Mesenchymal stem cell (in vitro differentiated cells and primary cell): ENCODE measurements around the gene HAUS6.

Experiments used
- DNase-seq: peaks from one replicate; pipeline ENCODE4 v3.0.0-alpha.2; 2013
- H2AFZ ChIP-seq: one replicate; pipeline ENCODE4 v1.6.1; 2013; ENCODE audit warnings: low read depth, mild to moderate bottlenecking, control low read depth, inconsistent platforms, low read length, moderate library complexity
- H2AK5ac ChIP-seq: 2 replicates; pipeline ENCODE4 v1.6.1; 2013; ENCODE audit warnings: low read length, moderate library complexity, mild to moderate bottlenecking, inconsistent platforms; ENCODE audit not compliant: severe bottlenecking
- H2BK120ac ChIP-seq: one replicate; pipeline ENCODE4 v1.6.1; 2013; ENCODE audit warnings: low read depth, mild to moderate bottlenecking, inconsistent platforms, low read length, moderate library complexity
- H2BK12ac ChIP-seq, 2 experiments: one replicate each; pipeline ENCODE4 v1.6.1; 2013; ENCODE audit warnings: inconsistent platforms in 2 of 2, low read length in 2 of 2, mild to moderate bottlenecking in 2 of 2, moderate library complexity in 2 of 2, control low read depth in 1 of 2
- H2BK15ac ChIP-seq: one replicate; pipeline ENCODE4 v1.6.1; 2013; ENCODE audit warnings: mild to moderate bottlenecking, low read depth, inconsistent platforms; ENCODE audit not compliant: poor library complexity, severe bottlenecking
- H2BK5ac ChIP-seq: 2 replicates; pipeline ENCODE4 v1.6.1; 2013; ENCODE audit warnings: low read depth, mild to moderate bottlenecking, low read length, control low read depth, inconsistent platforms; ENCODE audit not compliant: poor library complexity, severe bottlenecking
- H3K14ac ChIP-seq, 2 experiments: one replicate each; pipeline ENCODE4 v1.6.1; 2013; ENCODE audit warnings: inconsistent platforms in 2 of 2, low read length in 2 of 2, control low read depth in 1 of 2, mild to moderate bottlenecking in 1 of 2, moderate library complexity in 1 of 2
- H3K18ac ChIP-seq, 2 experiments: one replicate each; pipeline ENCODE4 v1.6.1; 2013; ENCODE audit warnings: inconsistent platforms in 2 of 2, low read length in 2 of 2, control low read depth in 1 of 2, low read depth in 1 of 2, mild to moderate bottlenecking in 1 of 2
- H3K23ac ChIP-seq, 2 experiments: one replicate each; pipeline ENCODE4 v1.6.1; 2013; ENCODE audit warnings: inconsistent platforms in 2 of 2, low read length in 2 of 2, mild to moderate bottlenecking in 2 of 2, moderate library complexity in 2 of 2, control low read depth in 1 of 2
- H3K27ac ChIP-seq: 2 replicates; pipeline ENCODE4 v1.5.1; 2013; ENCODE audit warnings: mild to moderate bottlenecking, moderate library complexity, low read length, control low read depth, inconsistent platforms; ENCODE audit not compliant: poor library complexity, severe bottlenecking
- H3K27me3 ChIP-seq, 2 experiments: 2 replicates each; pipeline versions ENCODE4 v1.6.1 to v1.7.0; 2013; ENCODE audit warnings: low read length in 2 of 2, mild to moderate bottlenecking in 2 of 2, moderate library complexity in 2 of 2, control low read depth in 1 of 2, inconsistent platforms in 1 of 2; ENCODE audit not compliant: control insufficient read depth in 1 of 2, insufficient read depth in 1 of 2
- H3K36me3 ChIP-seq, 2 experiments: 2 replicates each; pipeline versions ENCODE4 v1.6.1 to v1.7.0; 2013; ENCODE audit warnings: low read length in 2 of 2, control low read depth in 1 of 2, inconsistent platforms in 1 of 2, low read depth in 1 of 2, mild to moderate bottlenecking in 1 of 2; ENCODE audit not compliant: insufficient read depth in 2 of 2, control insufficient read depth in 1 of 2
- H3K4ac ChIP-seq, 2 experiments: one replicate each; pipeline ENCODE4 v1.6.1; 2013; ENCODE audit warnings: inconsistent platforms in 2 of 2, low read length in 2 of 2, mild to moderate bottlenecking in 2 of 2, moderate library complexity in 2 of 2, control low read depth in 1 of 2, low read depth in 1 of 2
- H3K4me1 ChIP-seq: 2 replicates; pipeline ENCODE4 v1.6.1; 2013; ENCODE audit warnings: low read depth, low read length, control low read depth; ENCODE audit not compliant: control insufficient read depth, insufficient read depth
- H3K4me2 ChIP-seq: 2 replicates; pipeline ENCODE4 v1.6.1; 2013; ENCODE audit warnings: low read length, mild to moderate bottlenecking, inconsistent platforms; ENCODE audit not compliant: poor library complexity, severe bottlenecking
- H3K4me3 ChIP-seq, 2 experiments: 2 replicates each; pipeline versions ENCODE4 v1.5.1 to v1.7.0; 2013; ENCODE audit warnings: low read length in 2 of 2, mild to moderate bottlenecking in 2 of 2, control low read depth in 1 of 2, low read depth in 1 of 2; ENCODE audit not compliant: insufficient read depth in 1 of 2
- H3K79me1 ChIP-seq: replicated peaks from 2 replicates; pipeline ENCODE4 v1.6.1; 2013; ENCODE audit warnings: mild to moderate bottlenecking, control low read depth, low read length, inconsistent platforms; ENCODE audit not compliant: poor library complexity, severe bottlenecking
- H3K9ac ChIP-seq: 2 replicates; pipeline ENCODE4 v1.7.0; 2013; ENCODE audit warnings: mild to moderate bottlenecking, low read length, moderate library complexity
- H3K9me3 ChIP-seq: 2 replicates; pipeline ENCODE4 v1.7.0; 2013; ENCODE audit warnings: mild to moderate bottlenecking, low read length; ENCODE audit not compliant: control insufficient read depth
- H4K8ac ChIP-seq: one replicate; pipeline ENCODE4 v1.6.1; 2013; ENCODE audit warnings: inconsistent platforms, mild to moderate bottlenecking, low read length, moderate library complexity
- H4K91ac ChIP-seq: one replicate; pipeline ENCODE4 v1.6.1; 2013; ENCODE audit warnings: mild to moderate bottlenecking, low read length, inconsistent platforms
- WGBS: methylation state at CpG from one replicate; pipeline ENCODE4 v1.1.7; 2013; ENCODE audit warnings: mixed read lengths; 5-methylcytosine and 5-hydroxymethylcytosine counted together

Gene HAUS6

GRCh38 chr9:19108038-19108437, 5.3 kb upstream of the HAUS6 start:
- Histone ChIP-seq H3K4me2 (no peak overlapping the region), H2AK5ac (no peak overlapping the region), H3K4ac (no peak overlapping the region), H3K9ac (no peak overlapping the region), H2BK5ac (no peak overlapping the region), H2BK120ac (no peak overlapping the region), H3K36me3 (peaks cover 0 to 23% of the 10 kb centered on the region in 2 experiments), H2BK12ac (no peak overlapping the region), H3K14ac (no peak overlapping the region), H3K4me3 (no peak overlapping the region), H2BK15ac (no peak overlapping the region), H3K9me3 (no peaks in the 10 kb centered on the region), H3K23ac (no peak overlapping the region), H3K4me1 (peaks cover 2% of the 10 kb centered on the region), H3K18ac (no peak overlapping the region), H3K27me3 (no peaks in the 10 kb centered on the region), H3K79me1 (no peaks in the 10 kb centered on the region), H4K8ac (no peak overlapping the region), H2AFZ (no peak overlapping the region), H4K91ac (no peak overlapping the region), H3K27ac (no peak overlapping the region)
- DNase-seq = no peak

DNA sequence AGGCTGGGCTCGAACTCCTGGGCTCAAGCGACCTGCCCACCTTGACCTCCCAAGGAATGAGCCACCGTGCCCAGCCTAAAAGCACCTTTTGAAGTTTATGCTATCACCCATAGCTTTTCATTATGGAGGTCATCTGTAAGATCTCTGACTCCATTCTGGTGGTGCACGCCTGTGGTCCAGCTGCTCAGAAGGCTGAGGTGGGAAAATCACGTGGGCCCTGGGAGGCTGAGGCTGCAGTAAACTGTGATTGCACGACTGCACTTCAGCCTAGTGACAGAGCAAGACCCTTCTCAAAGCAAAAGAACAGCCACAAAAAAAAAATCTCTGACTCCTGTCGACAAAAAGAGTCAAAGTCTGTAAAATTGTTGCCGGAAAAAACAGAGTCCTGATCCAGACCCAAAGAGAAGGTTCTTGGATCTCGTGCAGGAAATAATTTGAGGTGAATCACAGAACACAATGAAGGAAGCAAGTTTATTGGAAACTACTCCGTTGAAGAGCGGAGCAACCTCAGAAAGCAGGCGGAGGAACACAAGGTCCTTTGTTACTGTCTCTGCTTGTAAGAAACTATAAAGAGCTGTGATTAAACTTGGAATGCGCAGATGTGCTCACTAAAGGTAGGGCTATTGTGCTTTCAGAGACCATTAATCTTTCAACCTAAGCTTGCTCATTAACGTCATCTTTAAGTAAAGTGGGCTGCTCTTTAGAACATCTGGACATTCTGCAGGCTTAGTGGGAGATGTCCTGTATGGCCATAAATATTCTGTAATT, 2.0 kb upstream of the HAUS6 start:
- Histone ChIP-seq H4K8ac (no peak overlapping the region), H3K27ac (no peak overlapping the region), H3K14ac (no peak overlapping the region), H4K91ac (no peak overlapping the region), H3K27me3 (no peaks in the 10 kb centered on the region), H2BK12ac (no peak overlapping the region), H3K18ac (no peak overlapping the region), H3K4me2 (no peak overlapping the region), H3K36me3 (peaks cover 0 to 12% of the 10 kb centered on the region in 2 experiments), H3K4me3 (no peak overlapping the region), H3K4ac (peak overlapping the region in 1 of 2 experiments; percentile 15), H2BK15ac (no peak overlapping the region), H3K9ac (peak overlapping the region; percentile 60), H2BK120ac (no peak overlapping the region), H3K79me1 (peaks cover 1% of the 10 kb centered on the region), H2BK5ac (no peak overlapping the region), H3K4me1 (peaks cover 5% of the 10 kb centered on the region), H2AFZ (no peak overlapping the region), H3K9me3 (no peaks in the 10 kb centered on the region), H2AK5ac (no peak overlapping the region), H3K23ac (no peak overlapping the region)
- no peak for DNase-seq
- WGBS = 72% methylated on average over 13 of the region's 14 CpGs

- no peak overlapping the region for H2AK5ac ChIP-seq
- no peak overlapping the region for H4K8ac ChIP-seq
- H3K23ac ChIP-seq = no peak overlapping the region
- no peak overlapping the region for H4K91ac ChIP-seq
- peak overlapping the region; percentile 86 for H2AFZ ChIP-seq
- no peak overlapping the region for H2BK15ac ChIP-seq
- H2BK12ac ChIP-seq = no peak overlapping the region
- peak; percentile 48 for DNase-seq
- H3K14ac ChIP-seq = peak overlapping the region in 1 of 2 experiments; percentile 36
- no peak overlapping the region for H2BK120ac ChIP-seq
- under 1% methylated on average over 21 of the region's 21 CpGs for WGBS
- H3K9me3 ChIP-seq = no peaks in the 10 kb centered on the region
- H3K4me1 ChIP-seq = peaks cover 5% of the 10 kb centered on the region
- peak overlapping the region; percentile 30 to 36 for H3K4ac ChIP-seq
- peak overlapping the region; percentile 96 for H3K9ac ChIP-seq
- no peaks in the 10 kb centered on the region for H3K27me3 ChIP-seq
- peak overlapping the region; percentile 85 for H3K4me2 ChIP-seq
- peak overlapping the region; percentile 77 to 96 for H3K4me3 ChIP-seq
- no peaks in the 10 kb centered on the region for H3K36me3 ChIP-seq
- H2BK5ac ChIP-seq = no peak overlapping the region
- no peak overlapping the region for H3K18ac ChIP-seq
- H3K27ac ChIP-seq = no peak overlapping the region
- peaks cover 1% of the 10 kb centered on the region for H3K79me1 ChIP-seq
Observed at GRCh38 chr9:19102181-19102630, 498 bp downstream of the HAUS6 start.

GRCh38 chr9:19101203-19101602, 1.5 kb downstream of the HAUS6 start:
- Histone ChIP-seq H3K4me1 (peaks cover 5% of the 10 kb centered on the region), H2BK12ac (no peak overlapping the region), H3K27ac (no peak overlapping the region), H3K14ac (no peak overlapping the region), H2AK5ac (no peak overlapping the region), H3K79me1 (peaks cover 3% of the 10 kb centered on the region), H2BK15ac (no peak overlapping the region), H3K27me3 (no peaks in the 10 kb centered on the region), H3K9me3 (no peaks in the 10 kb centered on the region), H3K23ac (no peak overlapping the region), H3K9ac (peak overlapping the region; percentile 96), H3K36me3 (peaks cover under 1 to 1% of the 10 kb centered on the region in 2 experiments), H4K91ac (no peak overlapping the region), H3K4me2 (peak overlapping the region; percentile 36), H2BK5ac (no peak overlapping the region), H3K4me3 (peak overlapping the region in 1 of 2 experiments; percentile 96), H2BK120ac (no peak overlapping the region), H3K4ac (no peak overlapping the region), H3K18ac (no peak overlapping the region), H2AFZ (no peak overlapping the region), H4K8ac (no peak overlapping the region)
- WGBS = 94% methylated on average over 8 of the region's 8 CpGs
- no peak for DNase-seq
